ENCODE data around the gene CDYL.

DNA sequence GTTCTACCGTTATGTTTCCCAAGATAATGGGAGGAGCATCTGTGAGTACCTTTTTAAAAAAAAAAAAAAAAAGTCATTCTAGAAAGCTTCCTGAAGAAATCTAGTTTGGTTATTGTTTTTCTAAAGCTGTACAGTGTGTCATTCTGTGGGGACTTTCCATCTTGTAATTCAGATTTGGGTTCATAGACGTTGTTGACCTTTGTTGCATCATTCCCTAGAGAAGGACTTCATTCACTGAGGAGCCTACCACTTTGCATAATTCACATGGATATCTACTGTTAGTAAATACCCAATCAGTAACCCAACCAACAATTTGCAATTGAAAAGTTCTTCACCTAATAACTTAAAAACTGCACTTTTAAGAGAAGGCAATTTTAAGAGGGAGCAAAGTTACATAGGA is 167.5 kb downstream of the CDYL start:
- TF ChIP-seq, protein P1, sequence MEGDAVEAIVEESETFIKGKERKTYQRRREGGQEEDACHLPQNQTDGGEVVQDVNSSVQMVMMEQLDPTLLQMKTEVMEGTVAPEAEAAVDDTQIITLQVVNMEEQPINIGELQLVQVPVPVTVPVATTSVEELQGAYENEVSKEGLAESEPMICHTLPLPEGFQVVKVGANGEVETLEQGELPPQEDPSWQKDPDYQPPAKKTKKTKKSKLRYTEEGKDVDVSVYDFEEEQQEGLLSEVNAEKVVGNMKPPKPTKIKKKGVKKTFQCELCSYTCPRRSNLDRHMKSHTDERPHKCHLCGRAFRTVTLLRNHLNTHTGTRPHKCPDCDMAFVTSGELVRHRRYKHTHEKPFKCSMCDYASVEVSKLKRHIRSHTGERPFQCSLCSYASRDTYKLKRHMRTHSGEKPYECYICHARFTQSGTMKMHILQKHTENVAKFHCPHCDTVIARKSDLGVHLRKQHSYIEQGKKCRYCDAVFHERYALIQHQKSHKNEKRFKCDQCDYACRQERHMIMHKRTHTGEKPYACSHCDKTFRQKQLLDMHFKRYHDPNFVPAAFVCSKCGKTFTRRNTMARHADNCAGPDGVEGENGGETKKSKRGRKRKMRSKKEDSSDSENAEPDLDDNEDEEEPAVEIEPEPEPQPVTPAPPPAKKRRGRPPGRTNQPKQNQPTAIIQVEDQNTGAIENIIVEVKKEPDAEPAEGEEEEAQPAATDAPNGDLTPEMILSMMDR (IDR thresholded peaks at IDR 0.05), result no peak
- no peak for TF ChIP-seq POLR2A (IDR thresholded peaks at IDR 0.05)
- no peak for TF ChIP-seq POLR2AphosphoS5 (IDR thresholded peaks at IDR 0.05; ENCODE audit: insufficient read depth in 1 of 2, low read depth in 1 of 2)
